Smooth muscle cell (in vitro differentiated cells): ENCODE measurements around the gene OSGEP. TPM values are rescaled to one million over a fixed set of nuclear protein-coding genes. Genes with fewer than 3 reads are reported as not detected.
A peak's percentile ranks its signal among the peaks of the same experiment; 100 is the strongest.

Source experiments
- DNase-seq: peaks from one replicate; lab custom pipeline; 2025; ENCODE audit not compliant: unreplicated experiment; lab: John Stamatoyannopoulos, UW
- H2AFZ ChIP-seq: fragments of 200-600 bp; sonication (generic); 2 replicates; pipeline ENCODE4 v1.6.0; 2016; ENCODE audit warnings: antibody characterized with exemption, low read depth, mild to moderate bottlenecking
- H3F3A ChIP-seq: fragments of 200-600 bp; sonication (generic); 2 replicates; pipeline ENCODE4 v1.6.0; 2017; ENCODE audit warnings: antibody characterized with exemption, low read depth
- H3K27ac ChIP-seq: fragments of 200-600 bp; sonication (generic); 2 replicates; pipeline ENCODE4 v1.5.1; 2016; ENCODE audit warnings: low read depth, mild to moderate bottlenecking
- H3K27me3 ChIP-seq: fragments of 200-600 bp; sonication (generic); 2 replicates; pipeline ENCODE4 v1.6.1; 2016; ENCODE audit warnings: low read depth, mild to moderate bottlenecking
- H3K36me3 ChIP-seq: fragments of 200-600 bp; sonication (generic); 2 replicates; pipeline ENCODE4 v1.5.1; 2016; ENCODE audit warnings: low read depth
- H3K4me1 ChIP-seq: fragments of 200-600 bp; sonication (generic); 2 replicates; pipeline ENCODE4 v1.5.1; 2016; ENCODE audit warnings: low read depth
- H3K4me2 ChIP-seq: fragments of 200-600 bp; sonication (generic); 2 replicates; pipeline ENCODE4 v1.6.0; 2016; ENCODE audit warnings: mild to moderate bottlenecking
- H3K4me3 ChIP-seq: fragments of 200-600 bp; sonication (generic); 2 replicates; pipeline ENCODE4 v1.5.1; 2016; ENCODE audit warnings: mild to moderate bottlenecking
- H3K79me2 ChIP-seq: fragments of 200-600 bp; sonication (generic); 2 replicates; pipeline ENCODE4 v1.6.0; 2016; ENCODE audit warnings: low read depth, mild to moderate bottlenecking
- H3K9ac ChIP-seq: fragments of 200-600 bp; sonication (generic); 2 replicates; pipeline ENCODE4 v1.6.0; 2016; ENCODE audit warnings: low read depth
- H3K9me3 ChIP-seq: fragments of 200-600 bp; sonication (generic); replicated peaks from 2 replicates; pipeline ENCODE4 v1.5.1; 2016; ENCODE audit warnings: low read depth
- H4K20me1 ChIP-seq: fragments of 200-600 bp; sonication (generic); 2 replicates; pipeline ENCODE4 v1.6.0; 2016; ENCODE audit warnings: low read depth
- WGBS: methylation state at CpG from one replicate; pipeline ENCODE4 v1.1.7; 2016; ENCODE audit warnings: low lambda C conversion rate; 5-methylcytosine and 5-hydroxymethylcytosine counted together
- polyA plus RNA-seq: library from polyadenylated mRNA; unstranded; fragments of >200 nt; fragmentation: Nextera tagmentation; extraction: Ambion mirVana; gene quantifications from 2 replicates; pipeline ENCODE4 v1.2.1, GENCODE V29; 2016
- total RNA-seq: library from RNA; depleted of rRNA; stranded (reverse); fragments of >200 nt; gene quantifications from 2 replicates; pipeline ENCODE4 v1.2.3, GENCODE V29; 2014
- TF ChIP-seq, protein P1 (sequence below): fragments of 200-600 bp; sonication (generic); IDR thresholded peaks from 2 replicates; pipeline ENCODE4 v1.5.1; 2017; ENCODE audit warnings: borderline replicate concordance, mild to moderate bottlenecking, antibody characterized with exemption; ENCODE audit not compliant: insufficient read depth, poor library complexity, severe bottlenecking

Gene OSGEP
- total and polyA plus RNA-seq, 2 experiments from 2014 or later: 21.7 to 33.3 TPM

DNA sequence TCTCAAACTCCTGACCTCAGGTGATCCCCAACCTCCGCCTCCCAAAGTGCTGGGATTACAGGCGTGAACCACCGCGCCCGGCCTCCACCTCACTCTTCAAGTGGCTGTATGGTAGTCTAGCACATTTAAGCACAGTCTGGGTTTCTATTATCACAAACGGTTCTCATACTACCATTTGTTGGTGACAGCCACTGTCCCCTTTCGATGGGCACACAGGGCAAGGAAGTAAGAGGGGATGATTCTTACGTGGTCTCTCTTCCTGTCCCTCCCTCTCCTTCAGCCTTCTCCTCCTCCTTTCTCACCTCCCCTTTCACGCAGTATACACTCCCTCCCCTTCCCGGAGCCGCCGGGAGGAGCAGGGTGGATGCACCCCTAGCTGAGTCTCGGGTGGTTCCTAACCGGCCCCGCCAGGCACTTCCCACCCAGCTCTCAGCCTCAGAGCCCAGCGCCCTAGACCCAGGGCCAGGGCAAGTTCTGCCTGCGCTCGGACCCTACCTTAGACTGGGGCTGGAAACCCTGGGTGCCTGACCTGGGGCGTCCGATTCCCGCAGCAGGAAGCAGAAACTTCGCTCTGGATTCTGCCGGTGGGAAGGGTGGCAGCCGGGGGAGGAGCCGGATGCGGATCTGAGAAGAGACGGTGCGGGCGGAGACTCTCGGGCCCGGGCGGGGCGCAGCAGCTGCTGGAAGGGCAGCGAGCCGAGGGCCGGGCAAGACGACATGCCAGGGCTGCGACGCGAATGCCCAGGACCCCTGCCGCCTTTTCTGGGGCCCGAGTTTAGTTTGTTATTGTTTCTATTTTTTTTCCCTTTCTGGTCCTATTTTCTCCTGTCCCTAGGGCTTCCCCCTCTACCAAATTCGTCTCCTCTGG lies 41.5 kb downstream of the OSGEP start, which contains the start of gene TEP1:
TSS of gene TEP1 (minus strand) at position 626 of the 868 bp plus-strand sequence. CDS start 5,062 bp downstream, outside the sequence.
- peaks cover 4% of the 10 kb centered on the region for H4K20me1 ChIP-seq
- peak within 1 kb of the TSS; percentile 84 for H3K4me2 ChIP-seq
- no peaks in the 10 kb centered on the region for H3K36me3 ChIP-seq
- H3K4me1 ChIP-seq: peaks cover 5% of the 10 kb centered on the region
- no peaks in the 10 kb centered on the region for H3F3A ChIP-seq
- WGBS: under 1% methylated on average over 43 of the region's 43 CpGs
- H3K4me3 ChIP-seq: peak within 1 kb of the TSS; percentile 87
- no peaks in the 10 kb centered on the region for H3K9me3 ChIP-seq
- TF ChIP-seq, protein P1, sequence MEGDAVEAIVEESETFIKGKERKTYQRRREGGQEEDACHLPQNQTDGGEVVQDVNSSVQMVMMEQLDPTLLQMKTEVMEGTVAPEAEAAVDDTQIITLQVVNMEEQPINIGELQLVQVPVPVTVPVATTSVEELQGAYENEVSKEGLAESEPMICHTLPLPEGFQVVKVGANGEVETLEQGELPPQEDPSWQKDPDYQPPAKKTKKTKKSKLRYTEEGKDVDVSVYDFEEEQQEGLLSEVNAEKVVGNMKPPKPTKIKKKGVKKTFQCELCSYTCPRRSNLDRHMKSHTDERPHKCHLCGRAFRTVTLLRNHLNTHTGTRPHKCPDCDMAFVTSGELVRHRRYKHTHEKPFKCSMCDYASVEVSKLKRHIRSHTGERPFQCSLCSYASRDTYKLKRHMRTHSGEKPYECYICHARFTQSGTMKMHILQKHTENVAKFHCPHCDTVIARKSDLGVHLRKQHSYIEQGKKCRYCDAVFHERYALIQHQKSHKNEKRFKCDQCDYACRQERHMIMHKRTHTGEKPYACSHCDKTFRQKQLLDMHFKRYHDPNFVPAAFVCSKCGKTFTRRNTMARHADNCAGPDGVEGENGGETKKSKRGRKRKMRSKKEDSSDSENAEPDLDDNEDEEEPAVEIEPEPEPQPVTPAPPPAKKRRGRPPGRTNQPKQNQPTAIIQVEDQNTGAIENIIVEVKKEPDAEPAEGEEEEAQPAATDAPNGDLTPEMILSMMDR: no peak
- H3K79me2 ChIP-seq: peaks cover 13% of the 10 kb centered on the region
- H3K27me3 ChIP-seq: no peaks in the 10 kb centered on the region
- peak within 1 kb of the TSS; percentile 88 for H2AFZ ChIP-seq
- peak; percentile 60 for DNase-seq
- H3K9ac ChIP-seq: peak within 1 kb of the TSS; percentile 72
- peak within 1 kb of the TSS; percentile 66 for H3K27ac ChIP-seq

DNA sequence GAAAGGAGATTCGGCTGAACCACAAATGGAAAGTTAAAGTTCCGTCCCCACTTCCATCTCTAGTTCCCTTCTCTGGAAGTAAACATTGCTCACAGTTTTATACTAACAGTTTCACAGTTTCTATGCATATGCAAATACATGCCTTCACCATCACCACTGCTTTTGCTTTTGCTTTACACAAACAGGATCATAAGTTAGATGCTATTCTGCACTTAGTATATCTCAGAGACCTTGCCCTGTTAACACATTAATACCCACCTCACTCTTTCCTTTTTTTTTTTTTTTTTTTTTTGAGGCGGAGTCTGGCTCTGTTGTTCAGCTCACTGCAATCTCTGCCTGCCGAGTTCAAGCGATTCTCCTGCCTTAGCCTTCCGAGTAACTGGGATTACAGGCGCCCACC lies 42.2 kb downstream of the OSGEP start:
- H3K4me2 ChIP-seq: peak overlapping the region; percentile 84
- TF ChIP-seq, protein P1: no peak
- H3K36me3 ChIP-seq: no peaks in the 10 kb centered on the region
- peak overlapping the region; percentile 88 for H2AFZ ChIP-seq
- H3K9me3 ChIP-seq: no peaks in the 10 kb centered on the region
- H3K79me2 ChIP-seq: peaks cover 13% of the 10 kb centered on the region
- DNase-seq: no peak
- no peaks in the 10 kb centered on the region for H3F3A ChIP-seq
- WGBS: 12% methylated on average over 7 of the region's 7 CpGs
- H3K27me3 ChIP-seq: no peaks in the 10 kb centered on the region
- peak overlapping the region; percentile 66 for H3K27ac ChIP-seq
- H4K20me1 ChIP-seq: peaks cover 4% of the 10 kb centered on the region
- H3K9ac ChIP-seq: peak overlapping the region; percentile 72
- H3K4me3 ChIP-seq: peak overlapping the region; percentile 87
- H3K4me1 ChIP-seq: peaks cover 5% of the 10 kb centered on the region

DNA sequence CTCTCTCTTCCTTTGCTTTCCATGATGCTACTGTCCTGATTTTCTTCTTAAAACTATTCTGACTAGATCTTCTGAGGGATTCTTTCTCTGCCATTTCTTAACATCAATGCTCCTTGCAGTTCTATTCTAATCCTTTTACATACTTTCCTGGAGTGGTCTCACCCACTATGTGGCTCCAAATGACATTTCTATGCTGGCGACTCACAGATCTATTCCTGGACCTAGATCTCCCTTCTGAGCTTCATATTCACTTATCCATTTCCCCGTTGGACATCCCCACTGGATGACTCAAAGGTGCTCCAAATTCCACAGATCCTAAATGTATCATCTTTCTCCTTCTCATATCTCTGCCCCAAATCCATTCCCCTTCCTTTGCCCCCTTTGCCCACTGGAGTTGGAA lies 45.4 kb downstream of the OSGEP start:
- Histone ChIP-seq H4K20me1 (peaks cover 4% of the 10 kb centered on the region), H3K4me3 (no peak overlapping the region), H3K79me2 (peaks cover 18% of the 10 kb centered on the region), H3K27ac (peak overlapping the region; percentile 48), H3K9me3 (no peaks in the 10 kb centered on the region), H3K36me3 (peaks cover 7% of the 10 kb centered on the region), H3K9ac (no peak overlapping the region), H3K4me2 (peak overlapping the region; percentile 35), H3F3A (no peaks in the 10 kb centered on the region), H3K4me1 (peaks cover 5% of the 10 kb centered on the region), H2AFZ (no peak overlapping the region), H3K27me3 (no peaks in the 10 kb centered on the region)
- no peak for DNase-seq
- TF ChIP-seq, protein P1: no peak
- WGBS: 39% methylated on average over 2 of the region's 2 CpGs
